Neural progenitor cell (in vitro differentiated cells): ENCODE measurements around the gene LPAR2. TPM values are rescaled to one million over a fixed set of nuclear protein-coding genes. Genes with fewer than 3 reads are reported as not detected.

Experiments used
- DNase-seq: peaks from one replicate; pipeline ENCODE4 v3.0.0-alpha.2; 2016; ENCODE audit warnings: low spot score
- H2AFZ ChIP-seq: fragments of 200-600 bp; sonication (generic); replicated peaks from 2 replicates; pipeline ENCODE4 v1.6.1; 2016; ENCODE audit warnings: antibody characterized with exemption
- H3F3A ChIP-seq: fragments of 200-600 bp; sonication (generic); 2 replicates; pipeline ENCODE4 v1.6.1; 2016; ENCODE audit warnings: antibody characterized with exemption, low read depth
- H3K27ac ChIP-seq: fragments of 200-600 bp; sonication (generic); 2 replicates; pipeline ENCODE4 v1.5.1; 2016; ENCODE audit warnings: mild to moderate bottlenecking
- H3K27me3 ChIP-seq: fragments of 200-600 bp; sonication (generic); 2 replicates; pipeline ENCODE4 v1.6.1; 2016; ENCODE audit warnings: mild to moderate bottlenecking, moderate library complexity
- H3K36me3 ChIP-seq: fragments of 200-600 bp; sonication (generic); 2 replicates; pipeline ENCODE4 v1.5.1; 2016
- H3K4me1 ChIP-seq: fragments of 200-600 bp; sonication (generic); 2 replicates; pipeline ENCODE4 v1.6.1; 2016; ENCODE audit warnings: mixed run types
- H3K4me2 ChIP-seq: fragments of 200-600 bp; sonication (generic); 2 replicates; pipeline ENCODE4 v1.6.1; 2016
- H3K4me3 ChIP-seq: fragments of 200-600 bp; sonication (generic); 2 replicates; pipeline ENCODE4 v1.5.1; 2016
- H3K79me2 ChIP-seq: fragments of 200-600 bp; sonication (generic); 2 replicates; pipeline ENCODE4 v1.6.1; 2016; ENCODE audit warnings: low read depth
- H3K9ac ChIP-seq: fragments of 200-600 bp; sonication (generic); 2 replicates; pipeline ENCODE4 v1.6.1; 2016
- H3K9me3 ChIP-seq: fragments of 200-600 bp; sonication (generic); 2 replicates; pipeline ENCODE4 v1.5.1; 2016; ENCODE audit warnings: low read depth
- H4K20me1 ChIP-seq: fragments of 200-600 bp; sonication (generic); 2 replicates; pipeline ENCODE4 v1.6.1; 2016; ENCODE audit warnings: low read depth
- H3K27ac Mint-ChIP-seq: 3 replicates; pipeline ENCODE4 v1.8.0; 2021; ENCODE audit warnings: mixed read lengths
- H3K27me3 Mint-ChIP-seq: 2 replicates; pipeline ENCODE4 v1.8.0; 2022; ENCODE audit warnings: low read depth, mild to moderate bottlenecking, inconsistent platforms, moderate library complexity, mixed read lengths; ENCODE audit not compliant: insufficient read depth
- H3K36me3 Mint-ChIP-seq: 3 replicates; pipeline ENCODE4 v1.8.0; 2021; ENCODE audit warnings: mixed read lengths
- H3K4me1 Mint-ChIP-seq: 3 replicates; pipeline ENCODE4 v1.8.0; 2021; ENCODE audit warnings: mixed read lengths
- H3K4me3 Mint-ChIP-seq: 3 replicates; pipeline ENCODE4 v1.8.0; 2021; ENCODE audit warnings: mild to moderate bottlenecking, moderate library complexity, mixed read lengths
- H3K9me3 Mint-ChIP-seq: 3 replicates; pipeline ENCODE4 v1.8.0; 2020; ENCODE audit warnings: mixed read lengths
- EZH2 ChIP-seq: fragments of 200-600 bp; sonication (generic); IDR thresholded peaks from 2 replicates; pipeline ENCODE4 v1.6.1; 2017; ENCODE audit warnings: antibody characterized with exemption, mild to moderate bottlenecking, moderate library complexity
- EZH2phosphoT487 ChIP-seq: fragments of 200-600 bp; sonication (generic); IDR thresholded peaks from 2 replicates; pipeline ENCODE4 v1.6.1; 2017; ENCODE audit warnings: antibody characterized with exemption
- total RNA-seq: library from RNA; depleted of rRNA; stranded (reverse); fragments of >200 nt; gene quantifications from 2 replicates; pipeline ENCODE4 v1.2.3, GENCODE V29; 2015; ENCODE audit warnings: low replicate concordance
- TF ChIP-seq, protein P1 (sequence below): fragments of 200-600 bp; sonication (generic); IDR thresholded peaks from 2 replicates; pipeline ENCODE4 v1.5.1; 2017; ENCODE audit warnings: antibody characterized with exemption, mild to moderate bottlenecking

The LPAR2 gene
- total RNA-seq, 1 donor from 2014 or later: 21.2 TPM

GRCh38 chr19:19643158-19644053 is 15.4 kb upstream of the LPAR2 start, which contains the start of gene GMIP:
Gene GMIP, minus strand, starts transcription at chr19:19643657. Its CDS starts 128 bp downstream, at chr19:19643529.
- Mint-ChIP-seq H3K27ac (peak within 1 kb of the TSS; percentile 23), H3K4me1 (peaks cover 11% of the 10 kb centered on the region), H3K9me3 (no peaks in the 10 kb centered on the region), H3K4me3 (peak within 1 kb of the TSS; percentile 89), H3K36me3 (peaks cover 10% of the 10 kb centered on the region), H3K27me3 (peaks cover 2% of the 10 kb centered on the region)
- Histone ChIP-seq H3K4me2 (peak within 1 kb of the TSS; percentile 94), H2AFZ (peak within 1 kb of the TSS; percentile 90), H3K27ac (no peak within 1 kb of the TSS), H3K79me2 (no peaks in the 10 kb centered on the region), H3K9ac (peak within 1 kb of the TSS; percentile 28), H3K27me3 (no peaks in the 10 kb centered on the region), H4K20me1 (peaks cover 5% of the 10 kb centered on the region), H3K4me3 (peak within 1 kb of the TSS; percentile 88), H3K9me3 (no peaks in the 10 kb centered on the region), H3K36me3 (no peaks in the 10 kb centered on the region), H3F3A (peaks cover 18% of the 10 kb centered on the region), H3K4me1 (no peaks in the 10 kb centered on the region)
- peak; percentile 88 for DNase-seq
- TF ChIP-seq EZH2phosphoT487: no peak
- TF ChIP-seq, protein P1, sequence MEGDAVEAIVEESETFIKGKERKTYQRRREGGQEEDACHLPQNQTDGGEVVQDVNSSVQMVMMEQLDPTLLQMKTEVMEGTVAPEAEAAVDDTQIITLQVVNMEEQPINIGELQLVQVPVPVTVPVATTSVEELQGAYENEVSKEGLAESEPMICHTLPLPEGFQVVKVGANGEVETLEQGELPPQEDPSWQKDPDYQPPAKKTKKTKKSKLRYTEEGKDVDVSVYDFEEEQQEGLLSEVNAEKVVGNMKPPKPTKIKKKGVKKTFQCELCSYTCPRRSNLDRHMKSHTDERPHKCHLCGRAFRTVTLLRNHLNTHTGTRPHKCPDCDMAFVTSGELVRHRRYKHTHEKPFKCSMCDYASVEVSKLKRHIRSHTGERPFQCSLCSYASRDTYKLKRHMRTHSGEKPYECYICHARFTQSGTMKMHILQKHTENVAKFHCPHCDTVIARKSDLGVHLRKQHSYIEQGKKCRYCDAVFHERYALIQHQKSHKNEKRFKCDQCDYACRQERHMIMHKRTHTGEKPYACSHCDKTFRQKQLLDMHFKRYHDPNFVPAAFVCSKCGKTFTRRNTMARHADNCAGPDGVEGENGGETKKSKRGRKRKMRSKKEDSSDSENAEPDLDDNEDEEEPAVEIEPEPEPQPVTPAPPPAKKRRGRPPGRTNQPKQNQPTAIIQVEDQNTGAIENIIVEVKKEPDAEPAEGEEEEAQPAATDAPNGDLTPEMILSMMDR: peak; percentile 97

GRCh38 chr19:19642506-19643157 is 14.6 kb upstream of the LPAR2 start:
- Histone ChIP-seq H3K27me3 (no peaks in the 10 kb centered on the region), H3K36me3 (no peaks in the 10 kb centered on the region), H2AFZ (peak overlapping the region; percentile 90), H3K79me2 (no peaks in the 10 kb centered on the region), H3K4me1 (no peaks in the 10 kb centered on the region), H3K9ac (peak overlapping the region; percentile 28), H4K20me1 (peaks cover 5% of the 10 kb centered on the region), H3K4me2 (peak overlapping the region; percentile 94), H3F3A (peaks cover 18% of the 10 kb centered on the region), H3K4me3 (peak overlapping the region; percentile 88), H3K27ac (no peak overlapping the region), H3K9me3 (no peaks in the 10 kb centered on the region)
- Mint-ChIP-seq H3K4me3 (peak overlapping the region; percentile 89), H3K9me3 (no peaks in the 10 kb centered on the region), H3K4me1 (peaks cover 11% of the 10 kb centered on the region), H3K36me3 (peaks cover 8% of the 10 kb centered on the region), H3K27me3 (peaks cover 2% of the 10 kb centered on the region), H3K27ac (peak overlapping the region; percentile 23)
- TF ChIP-seq, protein P1: no peak
- TF ChIP-seq EZH2 (no peak), EZH2phosphoT487 (no peak)
- DNase-seq: peak; percentile 26

GRCh38 chr19:19637523-19638251 is 9.7 kb upstream of the LPAR2 start:
- H3F3A ChIP-seq: no peaks in the 10 kb centered on the region
- no peak overlapping the region for H2AFZ ChIP-seq
- H3K4me3 Mint-ChIP-seq: no peak overlapping the region
- no peaks in the 10 kb centered on the region for H4K20me1 ChIP-seq
- no peaks in the 10 kb centered on the region for H3K9me3 ChIP-seq
- no peak overlapping the region for H3K4me2 ChIP-seq
- H3K27me3 Mint-ChIP-seq: peaks cover 2% of the 10 kb centered on the region
- TF ChIP-seq, protein P1: peak; percentile 3
- TF ChIP-seq EZH2: no peak
- DNase-seq: no peak
- H3K4me1 ChIP-seq: no peaks in the 10 kb centered on the region
- H3K36me3 Mint-ChIP-seq: peaks cover 18% of the 10 kb centered on the region
- H3K4me1 Mint-ChIP-seq: peaks cover 8% of the 10 kb centered on the region
- H3K79me2 ChIP-seq: no peaks in the 10 kb centered on the region
- no peak overlapping the region for H3K27ac Mint-ChIP-seq
- no peaks in the 10 kb centered on the region for H3K36me3 ChIP-seq
- H3K27me3 ChIP-seq: no peaks in the 10 kb centered on the region
- H3K4me3 ChIP-seq: no peak overlapping the region
- no peak overlapping the region for H3K27ac ChIP-seq
- H3K9me3 Mint-ChIP-seq: no peaks in the 10 kb centered on the region
- H3K9ac ChIP-seq: no peak overlapping the region
